K562 (cell line): Measurements from ENCODE around the gene LAIR2. TPM values are rescaled to one million over a fixed set of nuclear protein-coding genes. Genes with fewer than 3 reads are reported as not detected.

Experiments
- BRD4 ChIP-seq: fragments of 200-600 bp; sonication (generic); IDR thresholded peaks from 2 replicates; pipeline ENCODE4 v1.6.1; 2017; ENCODE audit warnings: inconsistent platforms
- CCNT2 ChIP-seq: IDR thresholded peaks from 2 replicates; pipeline ENCODE4 v1.6.1; 2011; ENCODE audit warnings: borderline replicate concordance, low read depth, mild to moderate bottlenecking, moderate library complexity, mixed read lengths, low read length; ENCODE audit not compliant: insufficient read length; ENCODE audit errors: extremely low read depth
- ETV6 ChIP-seq, 3 experiments: fragments of 150-350 bp in 1 of 3; sonication (generic) in 1 of 3; formaldehyde crosslinking in 1 of 3; IDR thresholded peaks; 2 replicates each; pipeline versions ENCODE4 v1.6.1 to v1.8.0; 2014 to 2022; ENCODE audit warnings: borderline replicate concordance in 2 of 3, low read depth in 2 of 3, antibody characterized with exemption in 1 of 3, low read length in 1 of 3, mild to moderate bottlenecking in 1 of 3, missing genetic modification reagents in 1 of 3
- HNRNPH1 ChIP-seq: fragments of 200-400 bp; formaldehyde crosslinking; optimal IDR thresholded peaks from 2 replicates; pipeline ENCODE3; 2017; ENCODE audit warnings: low read depth, mild to moderate bottlenecking, low read length, moderate library complexity
- KLF10 ChIP-seq: fragments of 250-450 bp; sonication (Bioruptor Pico); IDR thresholded peaks from 2 replicates; pipeline ENCODE4 v1.6.1; 2021; ENCODE audit warnings: matching md5 sums
- KLF16 ChIP-seq: IDR thresholded peaks from 2 replicates; pipeline ENCODE4 v1.6.1; 2016; ENCODE audit warnings: antibody characterized with exemption
- MYNN ChIP-seq, 2 experiments: sonication (generic); formaldehyde crosslinking in 1 of 2; IDR thresholded peaks; 2 replicates each; pipeline versions ENCODE4 v1.5.0 to v1.6.1; 2016 to 2020; ENCODE audit warnings: antibody characterized with exemption in 1 of 2, missing genetic modification reagents in 1 of 2
- NRF1 ChIP-seq, 2 experiments: fragments of 450-650 bp; IDR thresholded peaks in 1 of 2; conservative IDR thresholded peaks in 1 of 2; 2 replicates each; pipeline ENCODE4 v1.6.1; 2014; ENCODE audit warnings: mild to moderate bottlenecking in 2 of 2
- PATZ1 ChIP-seq: fragments of 250-450 bp; sonication (Bioruptor Pico); IDR thresholded peaks from 2 replicates; pipeline ENCODE4 v1.5.0; 2020; ENCODE audit warnings: mild to moderate bottlenecking, borderline replicate concordance
- SMAD4 ChIP-seq: fragments of 250-450 bp; sonication (Bioruptor Pico); conservative IDR thresholded peaks from 2 replicates; pipeline ENCODE4 v1.8.0; 2021; ENCODE audit warnings: inconsistent platforms, mild to moderate bottlenecking, moderate library complexity
- ZNF395 ChIP-seq: fragments of 200-800 bp; sonication (Bioruptor generic); IDR thresholded peaks from 2 replicates; pipeline ENCODE4 v1.6.1; 2017; ENCODE audit warnings: missing genetic modification characterization, missing compliant biosample characterization
- polyA plus RNA-seq, 8 experiments: library from polyadenylated mRNA; depleted of rRNA in 4 of 8; stranded (reverse) in 5 of 8; unstranded in 3 of 8; fragments of >200 nt; fragmentation: Nextera tagmentation in 2 of 8; fragmentation: Illumina TruSeq in 1 of 8; extraction: Ambion mirVana in 2 of 8; extraction: Trizol in 1 of 8; gene quantifications; 2 replicates each; pipeline versions ENCODE4 v1.2.1 to v1.2.3, GENCODE V29; 2011 to 2014; ENCODE audit warnings: inconsistent platforms in 1 of 8, missing spikeins in 1 of 8
- total RNA-seq, 7 experiments: library from RNA; depleted of rRNA in 6 of 7; stranded (reverse); fragments of >200 nt in 6 of 7; fragmentation: Illumina TruSeq in 2 of 7; extraction: Trizol in 2 of 7; gene quantifications; 2 replicates each; pipeline versions ENCODE4 v1.2.1 to v1.2.3, GENCODE V29; 2011 to 2021; ENCODE audit warnings: low replicate concordance in 1 of 7
- TF ChIP-seq, protein P1 (sequence below): fragments of 450-650 bp; formaldehyde crosslinking; IDR thresholded peaks from 2 replicates; pipeline ENCODE4 v1.4.0; 2020; ENCODE audit warnings: mild to moderate bottlenecking, moderate library complexity
- TF ChIP-seq, protein P2 (sequence below), 2 experiments: IDR thresholded peaks; 2 replicates each; pipeline ENCODE4 v1.6.1; 2011; ENCODE audit warnings: borderline replicate concordance in 1 of 2, control low read depth in 1 of 2, low read depth in 1 of 2, low read length in 1 of 2, mild to moderate bottlenecking in 1 of 2, mixed read lengths in 1 of 2, moderate library complexity in 1 of 2; ENCODE audit not compliant: insufficient read depth in 1 of 2, insufficient read length in 1 of 2, poor library complexity in 1 of 2, severe bottlenecking in 1 of 2; ENCODE audit errors: extremely low read depth in 1 of 2
- TF ChIP-seq, protein P3 (sequence below): fragments of 250-450 bp; sonication (Bioruptor Pico); IDR thresholded peaks from 2 replicates; pipeline ENCODE4 v1.8.0; 2022; ENCODE audit warnings: moderate library complexity, mild to moderate bottlenecking, inconsistent platforms
- TF ChIP-seq, protein P4 (sequence below), 2 experiments: fragments of 450-650 bp; IDR thresholded peaks; 2 replicates each; pipeline ENCODE4 v1.6.1; 2018; ENCODE audit warnings: mild to moderate bottlenecking in 2 of 2, low read depth in 1 of 2; ENCODE audit not compliant: partially characterized antibody in 2 of 2

Gene LAIR2
- total and polyA plus RNA-seq, 9 of the 15 experiments (the other 6 are each of a cell fraction or from before 2014, with no cell fraction given): not detected

GRCh38 chr19:54517483-54517882, 14.9 kb downstream of the LAIR2 start (continued):
- peak; percentile 63; the same call in 1 of the 2 replicates for TF ChIP-seq ZNF395 (CRISPR knock-in tag)
- no peak for TF ChIP-seq KLF16
- TF ChIP-seq, protein P1, sequence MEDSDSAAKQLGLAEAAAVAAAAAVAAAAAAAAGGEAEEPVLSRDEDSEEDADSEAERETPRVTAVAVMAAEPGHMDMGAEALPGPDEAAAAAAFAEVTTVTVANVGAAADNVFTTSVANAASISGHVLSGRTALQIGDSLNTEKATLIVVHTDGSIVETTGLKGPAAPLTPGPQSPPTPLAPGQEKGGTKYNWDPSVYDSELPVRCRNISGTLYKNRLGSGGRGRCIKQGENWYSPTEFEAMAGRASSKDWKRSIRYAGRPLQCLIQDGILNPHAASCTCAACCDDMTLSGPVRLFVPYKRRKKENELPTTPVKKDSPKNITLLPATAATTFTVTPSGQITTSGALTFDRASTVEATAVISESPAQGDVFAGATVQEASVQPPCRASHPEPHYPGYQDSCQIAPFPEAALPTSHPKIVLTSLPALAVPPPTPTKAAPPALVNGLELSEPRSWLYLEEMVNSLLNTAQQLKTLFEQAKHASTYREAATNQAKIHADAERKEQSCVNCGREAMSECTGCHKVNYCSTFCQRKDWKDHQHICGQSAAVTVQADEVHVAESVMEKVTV (CRISPR knock-in tag): no peak
- TF ChIP-seq BRD4: no peak
- TF ChIP-seq CCNT2: no peak
- TF ChIP-seq HNRNPH1: no peak
- TF ChIP-seq, protein P2, sequence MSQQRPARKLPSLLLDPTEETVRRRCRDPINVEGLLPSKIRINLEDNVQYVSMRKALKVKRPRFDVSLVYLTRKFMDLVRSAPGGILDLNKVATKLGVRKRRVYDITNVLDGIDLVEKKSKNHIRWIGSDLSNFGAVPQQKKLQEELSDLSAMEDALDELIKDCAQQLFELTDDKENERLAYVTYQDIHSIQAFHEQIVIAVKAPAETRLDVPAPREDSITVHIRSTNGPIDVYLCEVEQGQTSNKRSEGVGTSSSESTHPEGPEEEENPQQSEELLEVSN (IDR thresholded peaks at IDR 0.05; ENCODE audit: borderline replicate concordance in 1 of 2, extremely low read depth in 1 of 2, insufficient read depth in 1 of 2, insufficient read length in 1 of 2, low read depth in 1 of 2, low read length in 1 of 2, poor library complexity in 1 of 2, severe bottlenecking in 1 of 2): no peak
- TF ChIP-seq SMAD4 (CRISPR knock-in tag): 0 out of 2 replicates have a peak, but pooled peaks have one; percentile 49
- TF ChIP-seq, protein P3, sequence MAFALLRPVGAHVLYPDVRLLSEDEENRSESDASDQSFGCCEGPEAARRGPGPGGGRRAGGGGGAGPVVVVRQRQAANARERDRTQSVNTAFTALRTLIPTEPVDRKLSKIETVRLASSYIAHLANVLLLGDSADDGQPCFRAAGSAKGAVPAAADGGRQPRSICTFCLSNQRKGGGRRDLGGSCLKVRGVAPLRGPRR: no peak
- no peak for TF ChIP-seq PATZ1 (CRISPR knock-in tag)
- no peak for TF ChIP-seq NRF1 (conservative IDR thresholded peaks at IDR 0.05 in 1 of 2, IDR thresholded peaks at IDR 0.05 in 1 of 2)
- TF ChIP-seq, protein P4, sequence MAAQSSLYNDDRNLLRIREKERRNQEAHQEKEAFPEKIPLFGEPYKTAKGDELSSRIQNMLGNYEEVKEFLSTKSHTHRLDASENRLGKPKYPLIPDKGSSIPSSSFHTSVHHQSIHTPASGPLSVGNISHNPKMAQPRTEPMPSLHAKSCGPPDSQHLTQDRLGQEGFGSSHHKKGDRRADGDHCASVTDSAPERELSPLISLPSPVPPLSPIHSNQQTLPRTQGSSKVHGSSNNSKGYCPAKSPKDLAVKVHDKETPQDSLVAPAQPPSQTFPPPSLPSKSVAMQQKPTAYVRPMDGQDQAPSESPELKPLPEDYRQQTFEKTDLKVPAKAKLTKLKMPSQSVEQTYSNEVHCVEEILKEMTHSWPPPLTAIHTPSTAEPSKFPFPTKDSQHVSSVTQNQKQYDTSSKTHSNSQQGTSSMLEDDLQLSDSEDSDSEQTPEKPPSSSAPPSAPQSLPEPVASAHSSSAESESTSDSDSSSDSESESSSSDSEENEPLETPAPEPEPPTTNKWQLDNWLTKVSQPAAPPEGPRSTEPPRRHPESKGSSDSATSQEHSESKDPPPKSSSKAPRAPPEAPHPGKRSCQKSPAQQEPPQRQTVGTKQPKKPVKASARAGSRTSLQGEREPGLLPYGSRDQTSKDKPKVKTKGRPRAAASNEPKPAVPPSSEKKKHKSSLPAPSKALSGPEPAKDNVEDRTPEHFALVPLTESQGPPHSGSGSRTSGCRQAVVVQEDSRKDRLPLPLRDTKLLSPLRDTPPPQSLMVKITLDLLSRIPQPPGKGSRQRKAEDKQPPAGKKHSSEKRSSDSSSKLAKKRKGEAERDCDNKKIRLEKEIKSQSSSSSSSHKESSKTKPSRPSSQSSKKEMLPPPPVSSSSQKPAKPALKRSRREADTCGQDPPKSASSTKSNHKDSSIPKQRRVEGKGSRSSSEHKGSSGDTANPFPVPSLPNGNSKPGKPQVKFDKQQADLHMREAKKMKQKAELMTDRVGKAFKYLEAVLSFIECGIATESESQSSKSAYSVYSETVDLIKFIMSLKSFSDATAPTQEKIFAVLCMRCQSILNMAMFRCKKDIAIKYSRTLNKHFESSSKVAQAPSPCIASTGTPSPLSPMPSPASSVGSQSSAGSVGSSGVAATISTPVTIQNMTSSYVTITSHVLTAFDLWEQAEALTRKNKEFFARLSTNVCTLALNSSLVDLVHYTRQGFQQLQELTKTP (IDR thresholded peaks at IDR 0.05; ENCODE audit: low read depth in 1 of 2, partially characterized antibody in 2 of 2): peak in 1 of 2 experiments; percentile 92
- no peak for TF ChIP-seq MYNN (IDR thresholded peaks at IDR 0.05)
- no peak for TF ChIP-seq MYNN (CRISPR knock-in tag; IDR thresholded peaks at IDR 0.05)
- no peak for TF ChIP-seq ETV6 (IDR thresholded peaks at IDR 0.05; ENCODE audit: borderline replicate concordance in 1 of 2, low read depth in 2 of 2, low read length in 1 of 2)
- no peak for TF ChIP-seq ETV6 (CRISPR knock-in tag; IDR thresholded peaks at IDR 0.05; ENCODE audit: borderline replicate concordance)
- TF ChIP-seq KLF10 (CRISPR knock-in tag): no peak
